Raji (cell line): ENCODE data around the gene COASY.
"Not testable (repeated sequence)": the region's sequence is repeated elsewhere in the genome, so short reads cannot be mapped to it uniquely, and the experiment has no call there.

Source experiments
- POLR2A ChIP-seq: IDR thresholded peaks from 2 replicates; pipeline ENCODE4 v1.6.1; 2011; ENCODE audit warnings: low read depth, low read length, control low read depth; ENCODE audit not compliant: insufficient read depth

COASY gene

DNA sequence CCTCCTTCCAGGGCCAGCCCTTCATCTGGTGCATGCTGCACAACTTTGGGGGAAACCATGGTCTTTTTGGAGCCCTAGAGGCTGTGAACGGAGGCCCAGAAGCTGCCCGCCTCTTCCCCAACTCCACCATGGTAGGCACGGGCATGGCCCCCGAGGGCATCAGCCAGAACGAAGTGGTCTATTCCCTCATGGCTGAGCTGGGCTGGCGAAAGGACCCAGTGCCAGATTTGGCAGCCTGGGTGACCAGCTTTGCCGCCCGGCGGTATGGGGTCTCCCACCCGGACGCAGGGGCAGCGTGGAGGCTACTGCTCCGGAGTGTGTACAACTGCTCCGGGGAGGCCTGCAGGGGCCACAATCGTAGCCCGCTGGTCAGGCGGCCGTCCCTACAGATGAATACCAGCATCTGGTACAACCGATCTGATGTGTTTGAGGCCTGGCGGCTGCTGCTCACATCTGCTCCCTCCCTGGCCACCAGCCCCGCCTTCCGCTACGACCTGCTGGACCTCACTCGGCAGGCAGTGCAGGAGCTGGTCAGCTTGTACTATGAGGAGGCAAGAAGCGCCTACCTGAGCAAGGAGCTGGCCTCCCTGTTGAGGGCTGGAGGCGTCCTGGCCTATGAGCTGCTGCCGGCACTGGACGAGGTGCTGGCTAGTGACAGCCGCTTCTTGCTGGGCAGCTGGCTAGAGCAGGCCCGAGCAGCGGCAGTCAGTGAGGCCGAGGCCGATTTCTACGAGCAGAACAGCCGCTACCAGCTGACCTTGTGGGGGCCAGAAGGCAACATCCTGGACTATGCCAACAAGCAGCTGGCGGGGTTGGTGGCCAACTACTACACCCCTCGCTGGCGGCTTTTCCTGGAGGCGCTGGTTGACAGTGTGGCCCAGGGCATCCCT lies 18.5 kb upstream of the COASY start:
- no peak for TF ChIP-seq POLR2A

DNA sequence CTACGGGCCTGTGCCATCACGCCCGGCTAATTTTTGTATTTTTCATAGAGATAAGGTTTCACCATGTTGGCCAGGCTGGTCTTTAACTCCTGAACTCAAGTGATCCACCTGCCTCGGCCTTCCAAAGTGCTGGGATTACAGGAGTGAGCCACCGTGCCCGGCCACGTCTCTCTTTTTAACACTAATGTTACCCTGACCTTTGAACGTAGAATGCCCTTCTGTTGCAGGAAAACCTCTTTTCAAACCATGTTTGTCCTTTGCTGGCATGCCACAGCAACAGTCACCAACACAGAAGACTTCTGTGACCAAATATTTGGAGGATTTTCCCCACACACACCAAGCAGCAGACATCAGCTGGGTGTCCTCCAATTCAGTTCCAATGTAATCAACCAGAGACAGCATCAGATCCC lies 17.1 kb upstream of the COASY start:
- no peak for TF ChIP-seq POLR2A

DNA sequence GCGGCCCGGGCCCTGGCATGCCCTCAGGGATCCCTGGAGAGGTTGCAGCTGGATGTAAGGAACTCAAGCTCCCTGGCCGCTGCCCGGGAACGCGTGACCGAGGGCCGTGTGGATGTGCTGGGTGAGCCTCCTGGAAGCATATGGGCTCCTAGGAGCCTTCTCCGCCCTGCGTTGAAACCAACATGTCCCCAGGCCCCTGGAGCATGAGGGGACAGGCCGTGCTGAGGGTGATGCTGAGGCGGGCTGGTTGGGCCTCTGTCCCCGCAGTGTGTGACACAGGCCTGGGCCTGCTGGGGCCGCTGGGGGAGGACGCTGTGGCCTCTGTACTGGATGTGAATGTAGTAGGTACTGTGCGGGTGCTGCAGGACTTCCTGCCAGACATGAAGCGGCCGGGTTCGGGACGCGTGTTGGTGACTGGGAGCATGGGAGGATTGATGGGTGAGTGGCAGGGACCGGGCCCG lies 14.9 kb upstream of the COASY start:
- TF ChIP-seq POLR2A, result no peak

DNA sequence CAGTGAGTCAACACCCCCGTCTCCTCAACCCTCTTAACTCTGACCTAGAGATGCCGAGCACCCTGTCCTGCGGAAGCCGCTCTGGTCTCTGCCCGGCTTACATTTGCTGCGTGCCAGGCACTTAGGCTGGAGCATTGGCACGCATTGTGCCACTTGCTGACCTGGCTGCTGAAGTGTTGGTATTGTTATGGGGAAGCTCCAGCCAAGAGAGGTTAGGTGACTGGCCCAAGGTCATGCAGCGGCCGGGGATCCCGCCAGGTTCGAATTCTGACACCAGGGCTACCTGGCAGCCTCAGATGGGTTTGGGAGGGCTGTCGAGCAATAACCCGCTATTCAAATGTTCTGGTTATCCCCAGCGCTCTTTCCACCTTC lies 14.3 kb upstream of the COASY start:
- TF ChIP-seq POLR2A, result no peak

DNA sequence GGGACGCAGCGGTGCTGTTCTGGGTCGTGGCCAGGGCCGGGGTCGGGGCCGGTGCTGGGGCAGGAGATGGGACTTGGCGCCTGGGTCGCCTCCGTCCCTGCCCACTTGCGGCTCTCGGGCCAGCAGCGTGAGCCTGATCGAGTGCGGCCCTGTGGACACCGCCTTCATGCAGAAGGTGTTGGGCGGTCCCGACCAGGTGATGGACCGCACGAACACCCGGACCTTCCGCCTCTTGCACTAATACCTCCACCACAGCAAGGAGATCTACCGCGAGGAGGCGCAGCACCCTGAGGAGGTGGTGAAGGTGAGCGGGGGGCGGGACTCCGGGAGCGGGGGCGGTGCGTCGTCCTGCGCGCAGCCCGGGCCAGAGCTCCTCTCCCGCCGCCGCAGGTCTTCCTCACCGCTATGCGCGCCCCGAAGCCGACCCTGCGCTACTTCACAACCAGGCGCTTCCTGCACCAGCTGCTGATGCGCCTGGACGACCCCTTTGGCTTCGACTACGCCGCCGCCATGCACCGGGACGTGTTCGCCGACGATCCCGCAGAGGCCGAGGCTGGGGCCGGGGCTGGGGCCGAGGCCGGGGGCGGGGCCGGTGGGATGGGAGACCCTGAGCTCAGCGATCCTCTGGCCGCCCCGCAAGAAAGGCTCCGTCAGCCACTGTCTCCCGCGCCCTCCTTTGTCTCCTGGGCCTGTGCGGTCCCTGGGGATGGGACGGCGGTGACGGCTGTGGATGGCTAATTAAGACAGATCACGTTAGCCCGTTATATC lies 13.7 kb upstream of the COASY start:
- no peak for TF ChIP-seq POLR2A

DNA sequence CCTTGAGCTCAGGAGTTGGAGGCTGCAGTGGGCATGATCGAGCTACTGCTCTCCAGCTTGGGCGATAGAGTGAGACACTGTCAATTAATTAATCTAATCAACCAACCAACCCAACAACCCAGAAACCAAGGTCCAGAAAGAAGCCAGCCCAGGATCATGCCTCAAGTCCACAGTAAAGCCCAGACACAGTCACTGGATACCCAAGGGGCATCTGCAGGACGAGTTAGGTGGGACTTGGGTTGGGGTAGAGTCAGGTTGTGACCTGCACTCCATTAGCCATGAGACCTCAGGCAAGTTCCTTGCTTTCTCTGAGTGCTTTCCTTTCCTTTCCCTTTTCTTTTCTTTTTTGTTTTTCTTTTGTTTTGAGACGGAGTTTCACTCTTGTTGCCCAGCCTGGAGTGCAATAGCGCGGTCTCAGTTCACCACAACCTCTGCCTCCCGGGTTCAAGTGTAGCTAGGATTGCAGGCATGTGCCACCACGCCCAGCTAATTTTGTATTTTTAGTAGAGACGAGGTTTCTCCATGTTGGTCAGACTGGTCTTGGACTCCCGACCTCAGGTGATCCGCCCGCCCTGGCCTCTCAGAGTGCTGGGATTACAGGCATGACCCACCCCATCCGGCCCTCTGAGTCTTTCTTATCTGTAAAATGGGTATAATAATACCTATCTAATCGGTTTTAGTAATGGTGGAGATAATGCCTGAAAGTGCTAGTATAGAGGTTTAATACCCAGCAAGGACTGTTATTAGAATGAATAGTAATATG lies 12.8 kb upstream of the COASY start:
- no peak for TF ChIP-seq POLR2A

DNA sequence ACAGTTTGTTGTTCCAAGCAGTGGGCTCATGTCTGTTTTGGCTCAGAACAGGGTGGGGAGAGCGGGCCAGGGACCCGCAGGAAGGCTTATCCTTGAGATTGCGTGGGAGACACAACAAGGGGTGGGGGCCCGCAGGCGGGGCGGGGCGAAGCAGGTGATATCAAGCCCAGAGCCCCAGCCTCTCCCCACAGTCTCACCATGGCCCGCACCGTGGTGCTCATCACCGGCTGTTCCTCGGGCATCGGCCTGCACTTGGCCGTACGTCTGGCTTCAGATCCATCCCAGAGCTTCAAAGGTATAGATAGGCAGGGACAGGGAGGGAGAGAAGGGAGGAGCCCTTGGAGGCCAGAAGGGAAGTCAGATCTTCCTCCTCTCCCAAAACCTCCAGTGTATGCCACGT lies 9.2 kb upstream of the COASY start, which contains the start of gene HSD17B1:
Gene HSD17B1, plus strand, starts transcription at position 188 of the 400 bp plus-strand sequence. Its CDS starts 11 bp downstream, at position 199.
- not testable (repeated sequence) for TF ChIP-seq POLR2A

DNA sequence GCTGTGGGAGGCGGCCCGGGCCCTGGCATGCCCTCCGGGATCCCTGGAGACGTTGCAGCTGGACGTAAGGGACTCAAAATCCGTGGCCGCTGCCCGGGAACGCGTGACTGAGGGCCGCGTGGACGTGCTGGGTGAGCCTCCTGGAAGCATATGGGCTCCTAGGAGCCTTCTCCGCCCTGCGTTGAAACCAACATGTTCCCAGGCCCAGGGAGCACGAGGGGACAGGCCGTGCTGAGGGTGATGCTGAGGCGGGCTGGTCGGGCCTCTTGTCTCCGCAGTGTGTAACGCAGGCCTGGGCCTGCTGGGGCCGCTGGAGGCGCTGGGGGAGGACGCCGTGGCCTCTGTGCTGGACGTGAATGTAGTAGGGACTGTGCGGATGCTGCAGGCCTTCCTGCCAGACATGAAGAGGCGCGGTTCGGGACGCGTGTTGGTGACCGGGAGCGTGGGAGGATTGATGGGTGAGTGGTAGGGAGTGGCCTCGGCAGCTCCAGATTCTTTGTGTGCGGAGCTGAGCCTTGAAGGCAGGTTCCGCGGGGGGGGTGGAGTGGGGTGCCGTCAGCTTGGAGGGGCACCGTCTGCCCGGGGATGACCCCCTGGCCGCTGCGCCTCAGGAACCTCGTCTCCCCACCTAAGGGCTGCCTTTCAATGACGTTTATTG lies 8.7 kb upstream of the COASY start:
- TF ChIP-seq POLR2A, result no peak

DNA sequence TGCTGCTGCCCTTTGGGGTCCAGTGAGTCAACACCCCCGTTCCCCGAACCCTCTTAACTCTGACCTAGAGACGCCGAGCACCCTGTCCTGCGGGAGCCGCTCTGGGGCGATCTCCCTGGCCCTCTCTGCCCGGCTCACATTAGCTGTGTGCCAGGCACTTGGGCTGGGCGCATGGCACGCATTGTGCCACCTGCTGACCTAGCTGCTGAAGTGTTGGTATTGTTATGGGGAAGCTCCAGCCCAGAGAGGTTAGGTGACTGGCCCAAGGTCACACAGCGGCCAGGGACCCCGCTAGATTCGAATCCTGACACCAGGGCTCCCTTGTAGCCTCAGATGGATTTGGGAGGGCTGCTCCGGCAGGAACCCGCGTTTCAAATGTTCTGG lies 8.1 kb upstream of the COASY start:
- TF ChIP-seq POLR2A, result no peak

DNA sequence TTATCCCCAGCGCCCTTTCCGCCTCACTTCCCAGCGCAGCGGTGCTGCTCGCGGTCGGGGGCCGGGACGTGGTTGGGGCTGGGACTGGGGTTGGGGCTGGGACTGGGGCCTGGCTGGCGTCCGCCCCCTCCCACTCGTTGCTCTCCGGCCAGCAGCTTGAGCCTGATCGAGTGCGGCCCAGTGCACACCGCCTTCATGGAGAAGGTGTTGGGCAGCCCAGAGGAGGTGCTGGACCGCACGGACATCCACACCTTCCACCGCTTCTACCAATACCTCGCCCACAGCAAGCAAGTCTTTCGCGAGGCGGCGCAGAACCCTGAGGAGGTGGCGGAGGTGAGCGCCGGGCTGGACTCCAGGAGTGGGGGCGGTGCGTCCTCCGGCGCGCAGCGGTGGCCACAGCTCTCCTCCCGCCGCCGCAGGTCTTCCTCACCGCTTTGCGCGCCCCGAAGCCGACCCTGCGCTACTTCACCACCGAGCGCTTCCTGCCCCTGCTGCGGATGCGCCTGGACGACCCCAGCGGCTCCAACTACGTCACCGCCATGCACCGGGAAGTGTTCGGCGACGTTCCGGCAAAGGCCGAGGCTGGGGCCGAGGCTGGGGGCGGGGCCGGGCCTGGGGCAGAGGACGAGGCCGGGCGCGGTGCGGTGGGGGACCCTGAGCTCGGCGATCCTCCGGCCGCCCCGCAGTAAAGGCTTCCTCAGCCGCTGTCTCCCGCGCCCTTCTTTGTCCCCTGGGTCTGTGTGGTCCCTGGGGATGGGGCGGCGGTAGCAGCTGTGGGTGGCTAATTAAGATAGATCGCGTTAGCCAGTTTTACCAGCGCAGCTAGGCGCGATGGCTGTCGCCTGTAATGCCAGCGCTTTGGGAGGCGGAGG lies 7.5 kb upstream of the COASY start:
- TF ChIP-seq POLR2A, result peak; percentile 92

DNA sequence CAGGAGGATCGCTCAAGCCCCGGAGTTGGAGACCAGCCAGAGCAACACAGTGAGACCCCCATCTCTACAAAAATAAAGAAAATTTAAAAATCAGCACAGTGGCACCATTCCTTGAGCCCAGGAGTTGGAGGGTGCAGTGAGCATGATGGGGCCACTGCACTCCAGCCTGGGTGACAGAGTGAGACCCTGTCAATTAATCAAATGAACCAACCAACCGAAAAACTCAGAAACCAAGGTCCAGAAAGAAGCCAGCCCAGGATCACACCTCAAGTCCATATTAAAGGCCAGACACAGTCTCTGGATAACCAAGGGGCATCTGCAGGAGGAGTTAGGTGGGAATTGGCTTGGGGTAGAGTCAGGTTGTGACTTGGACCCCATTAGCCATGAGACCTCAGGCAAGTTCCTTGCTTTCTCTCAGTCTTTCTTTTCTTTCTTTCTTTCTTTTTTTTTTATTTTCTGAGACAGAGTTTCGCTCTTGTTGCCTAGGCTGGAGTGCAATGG lies 6.8 kb upstream of the COASY start:
- TF ChIP-seq POLR2A, result no peak

DNA sequence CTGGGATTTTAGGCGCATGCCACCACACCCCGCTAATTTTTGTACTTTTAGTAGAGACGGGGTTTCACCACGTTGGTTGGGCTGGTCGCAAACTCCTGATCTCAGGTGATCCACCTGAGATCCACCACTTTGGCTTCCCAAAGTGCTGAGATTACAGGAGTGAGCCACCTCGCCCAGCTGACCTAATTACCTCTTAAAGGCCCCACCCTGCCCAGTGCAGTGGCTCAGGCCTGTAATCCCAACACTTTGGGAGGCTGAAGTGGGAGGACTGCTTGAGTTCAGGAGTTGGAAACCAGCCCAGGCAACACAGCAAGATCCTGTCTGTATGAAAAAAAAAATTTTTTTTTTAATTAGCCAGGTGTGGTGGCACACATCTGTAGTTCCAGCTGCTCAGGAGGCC lies 2.9 kb upstream of the COASY start:
- TF ChIP-seq POLR2A, result no peak

DNA sequence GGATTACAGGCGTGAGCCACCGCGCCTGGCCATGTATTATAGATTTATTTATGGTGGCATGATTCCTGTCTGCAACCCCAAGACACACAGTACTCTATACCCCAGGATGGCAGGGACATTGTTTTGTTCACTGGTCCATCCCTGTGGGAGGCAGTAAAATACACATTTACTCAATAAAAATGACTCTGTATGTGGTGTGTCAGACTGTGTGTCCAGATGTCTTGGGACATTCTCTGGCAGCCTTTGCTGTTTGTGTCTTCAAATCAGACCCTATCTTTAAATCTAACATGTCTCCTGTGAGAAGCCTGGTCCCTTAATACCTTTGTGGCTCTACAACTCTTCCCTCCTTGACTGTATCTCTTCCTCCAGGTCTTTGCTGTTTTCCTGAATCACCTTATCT lies 1.7 kb upstream of the COASY start:
- no peak for TF ChIP-seq POLR2A

DNA sequence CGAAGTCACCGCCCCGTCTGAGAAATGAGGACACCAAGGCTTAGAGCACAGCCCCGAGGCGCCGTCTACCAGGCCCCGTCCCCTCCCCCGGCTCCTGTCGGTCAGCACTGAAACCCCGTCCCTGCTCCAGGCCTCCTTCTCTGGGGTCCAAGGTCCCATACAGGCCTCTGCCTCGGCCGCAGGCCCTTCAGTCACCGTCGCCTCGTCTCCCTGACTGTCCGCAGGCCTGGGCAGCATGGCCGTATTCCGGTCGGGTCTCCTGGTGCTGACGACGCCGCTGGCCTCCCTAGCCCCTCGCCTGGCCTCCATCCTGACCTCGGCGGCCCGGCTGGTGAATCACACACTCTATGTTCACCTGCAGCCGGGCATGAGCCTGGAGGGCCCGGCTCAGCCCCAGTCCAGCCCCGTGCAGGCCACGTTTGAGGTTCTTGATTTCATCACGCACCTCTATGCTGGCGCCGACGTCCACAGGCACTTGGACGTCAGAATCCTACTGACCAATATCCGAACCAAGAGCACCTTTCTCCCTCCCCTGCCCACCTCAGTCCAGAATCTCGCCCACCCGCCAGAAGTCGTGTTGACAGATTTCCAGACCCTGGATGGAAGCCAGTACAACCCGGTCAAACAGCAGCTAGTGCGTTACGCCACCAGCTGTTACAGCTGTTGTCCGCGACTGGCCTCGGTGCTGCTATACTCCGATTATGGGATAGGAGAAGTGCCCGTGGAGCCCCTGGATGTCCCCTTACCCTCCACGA lies 617 bp downstream of the COASY start:
- TF ChIP-seq POLR2A, result no peak

DNA sequence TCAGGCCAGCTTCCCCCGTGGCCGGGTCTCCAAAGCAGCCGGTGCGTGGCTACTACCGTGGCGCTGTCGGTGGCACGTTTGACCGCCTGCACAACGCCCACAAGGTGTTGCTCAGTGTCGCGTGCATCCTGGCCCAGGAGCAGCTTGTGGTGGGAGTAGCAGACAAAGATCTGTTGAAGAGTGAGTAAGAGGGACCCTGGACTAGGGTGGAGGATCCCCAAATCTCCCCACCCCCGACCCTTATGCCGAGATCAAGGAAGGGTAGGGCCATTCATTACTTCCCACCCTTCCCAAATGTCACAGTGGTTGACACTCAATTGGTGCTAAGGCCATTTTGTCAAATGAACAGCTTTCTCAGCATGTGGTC lies 1.2 kb downstream of the COASY start:
- no peak for TF ChIP-seq POLR2A
